ENCODE data around the gene DLG2.

DLG2 gene

GRCh38 chr11:85164743-85165142 lies 462.4 kb downstream of the DLG2 start:
- H4K20me1 ChIP-seq (ENCODE audit: control insufficient read depth, insufficient read depth, low read depth, low read length) = no peaks in the 10 kb centered on the region
- no peaks in the 10 kb centered on the region for H3K9me2 ChIP-seq (replicated peaks; ENCODE audit: control insufficient read depth, low read length)
- no peaks in the 10 kb centered on the region for H3F3A ChIP-seq (ENCODE audit: control insufficient read depth, insufficient read depth)
- H3K4me3 ChIP-seq (ENCODE audit: low read length) = no peak overlapping the region
- TF ChIP-seq CTCF (IDR thresholded peaks at IDR 0.05; ENCODE audit: low read depth, low read length, poor library complexity, severe bottlenecking) (no peak), EZH2phosphoT487 (IDR thresholded peaks at IDR 0.05; ENCODE audit: borderline replicate concordance, low read length) (no peak)
- H3K36me3 ChIP-seq (ENCODE audit: control insufficient read depth, low read length) = no peaks in the 10 kb centered on the region
- H3K79me2 ChIP-seq (ENCODE audit: control insufficient read depth, low read length) = no peaks in the 10 kb centered on the region
- peaks cover 2% of the 10 kb centered on the region; the same call in 1 of the 2 replicates for H3K9me3 ChIP-seq (ENCODE audit: control insufficient read depth, insufficient read depth, low read length)
- no peaks in the 10 kb centered on the region for H3K27me3 ChIP-seq (ENCODE audit: control insufficient read depth, low read length)
- H3K4me1 ChIP-seq (ENCODE audit: control insufficient read depth, low read length) = peaks cover 11% of the 10 kb centered on the region
- H3K4me2 ChIP-seq (ENCODE audit: low read length) = no peak overlapping the region
- no peak overlapping the region for H3K27ac ChIP-seq (ENCODE audit: low read depth, low read length)

- no peak for TF ChIP-seq EZH2phosphoT487 (IDR thresholded peaks at IDR 0.05; ENCODE audit: borderline replicate concordance, low read length)
- no peak for TF ChIP-seq CTCF (IDR thresholded peaks at IDR 0.05; ENCODE audit: low read depth, low read length, poor library complexity, severe bottlenecking)
- Histone ChIP-seq H3K4me1 (ENCODE audit: control insufficient read depth, low read length) (no peaks in the 10 kb centered on the region), H3K27me3 (ENCODE audit: control insufficient read depth, low read length) (no peaks in the 10 kb centered on the region), H3K9me3 (ENCODE audit: control insufficient read depth, insufficient read depth, low read length) (no peaks in the 10 kb centered on the region), H3K4me2 (ENCODE audit: low read length) (no peak overlapping the region), H3K4me3 (ENCODE audit: low read length) (no peak overlapping the region), H3F3A (ENCODE audit: control insufficient read depth, insufficient read depth) (no peaks in the 10 kb centered on the region), H3K36me3 (ENCODE audit: control insufficient read depth, low read length) (no peaks in the 10 kb centered on the region), H3K27ac (ENCODE audit: low read depth, low read length) (no peak overlapping the region), H4K20me1 (ENCODE audit: control insufficient read depth, insufficient read depth, low read depth, low read length) (no peaks in the 10 kb centered on the region), H3K79me2 (ENCODE audit: control insufficient read depth, low read length) (no peaks in the 10 kb centered on the region), H3K9me2 (replicated peaks; ENCODE audit: control insufficient read depth, low read length) (no peaks in the 10 kb centered on the region)
Observed at GRCh38 chr11:85154294-85154693, 472.9 kb downstream of the DLG2 start.

GRCh38 chr11:85137597-85137996 lies 489.5 kb downstream of the DLG2 start:
- no peaks in the 10 kb centered on the region for H3F3A ChIP-seq (ENCODE audit: control insufficient read depth, insufficient read depth)
- TF ChIP-seq CTCF (IDR thresholded peaks at IDR 0.05; ENCODE audit: low read depth, low read length, poor library complexity, severe bottlenecking) (no peak), EZH2phosphoT487 (IDR thresholded peaks at IDR 0.05; ENCODE audit: borderline replicate concordance, low read length) (no peak)
- H3K27ac ChIP-seq (ENCODE audit: low read depth, low read length) = no peak overlapping the region
- no peak overlapping the region for H3K4me2 ChIP-seq (ENCODE audit: low read length)
- no peaks in the 10 kb centered on the region for H3K27me3 ChIP-seq (ENCODE audit: control insufficient read depth, low read length)
- no peaks in the 10 kb centered on the region for H3K4me1 ChIP-seq (ENCODE audit: control insufficient read depth, low read length)
- peaks cover 6% of the 10 kb centered on the region; the same call in 1 of the 2 replicates for H3K9me3 ChIP-seq (ENCODE audit: control insufficient read depth, insufficient read depth, low read length)
- H3K9me2 ChIP-seq (replicated peaks; ENCODE audit: control insufficient read depth, low read length) = no peaks in the 10 kb centered on the region
- no peaks in the 10 kb centered on the region for H3K79me2 ChIP-seq (ENCODE audit: control insufficient read depth, low read length)
- H3K4me3 ChIP-seq (ENCODE audit: low read length) = no peak overlapping the region
- H4K20me1 ChIP-seq (ENCODE audit: control insufficient read depth, insufficient read depth, low read depth, low read length) = no peaks in the 10 kb centered on the region
- H3K36me3 ChIP-seq (ENCODE audit: control insufficient read depth, low read length) = no peaks in the 10 kb centered on the region

- H3K4me1 ChIP-seq (ENCODE audit: control insufficient read depth, low read length) = no peaks in the 10 kb centered on the region
- no peaks in the 10 kb centered on the region for H3K27me3 ChIP-seq (ENCODE audit: control insufficient read depth, low read length)
- H3K4me2 ChIP-seq (ENCODE audit: low read length) = no peak overlapping the region
- H3F3A ChIP-seq (ENCODE audit: control insufficient read depth, insufficient read depth) = no peaks in the 10 kb centered on the region
- no peaks in the 10 kb centered on the region for H3K36me3 ChIP-seq (ENCODE audit: control insufficient read depth, low read length)
- H3K4me3 ChIP-seq (ENCODE audit: low read length) = no peak overlapping the region
- no peaks in the 10 kb centered on the region for H3K9me2 ChIP-seq (replicated peaks; ENCODE audit: control insufficient read depth, low read length)
- no peaks in the 10 kb centered on the region for H3K9me3 ChIP-seq (ENCODE audit: control insufficient read depth, insufficient read depth, low read length)
- H3K27ac ChIP-seq (ENCODE audit: low read depth, low read length) = no peak overlapping the region
- TF ChIP-seq EZH2phosphoT487 (IDR thresholded peaks at IDR 0.05; ENCODE audit: borderline replicate concordance, low read length) (no peak), CTCF (IDR thresholded peaks at IDR 0.05; ENCODE audit: low read depth, low read length, poor library complexity, severe bottlenecking) (no peak)
- H4K20me1 ChIP-seq (ENCODE audit: control insufficient read depth, insufficient read depth, low read depth, low read length) = no peaks in the 10 kb centered on the region
- H3K79me2 ChIP-seq (ENCODE audit: control insufficient read depth, low read length) = no peaks in the 10 kb centered on the region
Observed at GRCh38 chr11:85133636-85134035, 493.5 kb downstream of the DLG2 start.

All from DOHH2 (cell line).